Islet of Langerhans (tissue), 1 donor: Measurements from ENCODE around the gene CTNNAL1.
"Not testable (repeated sequence)": the region's sequence is repeated elsewhere in the genome, so short reads cannot be mapped to it uniquely, and the experiment has no call there.

Source experiments
- FAIRE-seq: peaks from one replicate; lab custom pipeline; 2011; peaks lifted over from hg19 to GRCh38; lab: Jason Lieb, UNC

Gene CTNNAL1

DNA sequence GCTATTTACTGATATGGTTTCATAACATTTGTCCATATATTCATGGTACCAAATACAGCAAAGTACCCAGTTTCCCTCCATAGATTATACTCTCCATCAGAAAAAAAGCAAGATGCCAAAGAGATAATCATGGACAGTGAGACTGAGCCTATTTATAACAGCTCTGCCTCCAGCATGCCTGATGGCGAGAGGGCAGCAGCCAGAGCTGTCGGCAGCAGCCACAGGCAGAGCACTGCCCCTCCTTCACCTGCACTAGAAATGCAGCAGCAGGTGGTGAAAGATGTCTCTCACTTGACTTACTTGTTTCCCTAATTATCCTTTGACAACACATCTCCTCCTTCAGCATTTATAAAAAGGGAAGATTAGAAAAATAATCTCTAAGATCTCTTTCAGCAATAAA is 32.4 kb downstream of the CTNNAL1 start:
- no peak for FAIRE-seq

DNA sequence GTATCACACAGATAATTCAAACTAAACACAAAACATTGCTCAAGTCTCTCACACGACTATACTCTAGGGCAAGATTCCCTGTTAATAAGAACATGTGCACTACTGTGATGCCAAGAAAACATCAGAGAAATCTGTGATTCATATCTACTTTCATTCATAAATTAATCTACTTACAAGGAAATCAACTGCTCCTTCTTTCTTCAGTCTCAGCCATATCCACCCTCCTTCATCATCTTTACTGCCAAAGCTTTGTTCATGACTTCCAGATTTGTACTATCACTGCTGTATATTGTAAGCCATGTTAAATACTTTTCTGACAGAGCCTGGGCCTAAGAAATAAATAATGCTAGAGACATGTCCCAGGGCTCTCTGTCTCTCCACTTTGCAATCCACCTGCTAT is 35.1 kb downstream of the CTNNAL1 start:
- FAIRE-seq = no peak

DNA sequence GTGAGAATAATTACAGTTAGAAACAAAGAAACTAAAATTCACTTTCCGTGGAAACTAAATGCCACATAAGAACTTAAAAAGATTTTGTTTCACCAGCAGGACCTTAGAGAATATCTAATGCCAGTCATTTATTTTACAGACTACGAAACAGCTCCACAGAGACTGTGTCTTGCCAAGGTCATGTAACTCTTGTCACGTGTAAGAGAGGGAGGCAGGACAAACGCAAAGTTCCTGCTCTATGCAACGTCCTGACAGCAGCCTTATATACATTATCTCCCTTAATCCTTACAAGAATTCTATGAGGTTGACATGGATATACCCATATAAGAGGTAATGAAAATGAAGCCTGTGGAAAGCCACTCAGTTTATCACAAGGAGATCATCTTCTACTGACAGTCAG is 39.4 kb downstream of the CTNNAL1 start:
- no peak for FAIRE-seq

DNA sequence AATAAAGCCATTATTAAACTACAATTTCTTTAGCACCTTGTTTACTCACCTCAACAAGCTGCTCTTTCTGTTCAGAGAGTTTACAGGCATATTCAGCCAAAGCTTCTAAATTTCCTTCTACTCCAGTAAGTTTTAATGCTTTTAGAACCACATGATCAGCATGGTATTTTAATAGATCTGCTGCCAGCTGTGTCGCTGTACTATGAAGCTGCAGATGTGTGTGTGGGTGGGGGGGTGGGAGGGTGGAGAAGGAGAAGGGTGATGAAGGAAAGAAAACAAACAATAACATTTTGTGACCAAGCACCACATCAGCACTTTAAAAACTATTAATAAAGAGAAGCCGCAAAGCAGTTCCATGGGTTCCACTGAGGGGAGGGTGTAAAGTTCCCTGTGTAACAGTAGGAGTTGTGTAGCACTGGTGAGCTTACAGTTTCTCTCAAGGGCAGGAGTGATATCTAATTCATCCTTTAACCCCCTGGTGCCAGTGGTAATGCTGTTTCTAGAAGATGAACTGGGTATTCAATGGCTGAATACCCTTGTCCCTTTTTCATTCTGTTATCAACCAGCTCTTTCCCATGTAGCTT is 40.6 kb downstream of the CTNNAL1 start:
- FAIRE-seq = no peak

DNA sequence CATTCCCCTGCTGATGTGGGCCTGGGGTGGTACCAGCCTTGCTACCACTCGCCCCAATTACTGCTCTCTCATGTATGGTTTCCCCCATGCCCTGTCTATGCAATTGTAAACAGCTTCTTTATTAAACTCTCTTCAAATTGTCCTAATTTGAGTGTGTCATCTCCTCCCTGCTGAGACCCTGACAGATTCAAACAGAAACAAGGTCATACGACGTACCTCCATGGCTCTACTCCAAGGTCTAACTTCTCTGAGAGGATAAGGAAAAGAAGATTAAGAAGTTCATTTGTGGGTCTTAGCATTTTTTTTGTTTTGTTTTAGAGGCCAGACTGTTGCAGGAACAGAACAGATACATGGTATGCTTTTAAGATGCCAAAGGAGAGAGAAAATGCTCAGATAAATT is 41.1 kb downstream of the CTNNAL1 start:
- no peak for FAIRE-seq

DNA sequence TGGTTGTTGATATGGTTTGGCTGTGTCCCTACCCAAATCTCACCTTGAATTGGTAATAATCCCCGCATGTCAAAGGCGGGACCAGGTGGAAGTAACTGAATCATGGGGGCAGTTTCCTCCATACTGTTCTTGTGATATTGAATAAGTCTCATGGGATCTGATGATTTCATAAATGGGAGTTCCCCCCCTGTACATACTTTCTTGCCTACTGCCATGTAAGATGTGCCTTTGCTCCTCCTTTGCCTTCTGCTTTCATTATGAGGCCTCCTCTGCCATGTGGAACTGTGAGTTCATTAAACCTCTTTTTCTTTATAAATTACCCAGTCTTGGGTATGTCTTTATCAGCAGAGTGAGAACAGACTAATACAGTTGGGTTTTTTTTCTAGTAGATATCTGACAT is 41.9 kb downstream of the CTNNAL1 start:
- FAIRE-seq = not testable (repeated sequence)

DNA sequence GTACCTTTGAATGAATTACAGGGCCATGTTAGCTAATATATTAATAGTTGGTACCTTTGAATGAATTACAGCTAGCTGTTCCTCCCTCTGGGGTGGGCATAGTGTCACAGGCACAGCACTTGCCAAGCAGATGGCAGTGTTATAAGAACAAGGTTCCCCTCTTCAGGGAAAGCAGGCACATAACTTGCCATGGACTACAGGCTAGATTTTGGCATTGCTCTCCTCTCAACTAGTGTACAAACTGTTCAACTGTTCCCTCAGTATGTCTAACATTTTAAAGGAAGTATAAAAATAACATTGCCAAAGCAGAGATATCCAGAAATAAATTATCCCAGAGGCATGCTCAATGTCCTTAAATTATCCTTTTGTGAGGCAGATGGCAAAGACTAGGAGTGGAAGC is 45.4 kb downstream of the CTNNAL1 start:
- FAIRE-seq = no peak

DNA sequence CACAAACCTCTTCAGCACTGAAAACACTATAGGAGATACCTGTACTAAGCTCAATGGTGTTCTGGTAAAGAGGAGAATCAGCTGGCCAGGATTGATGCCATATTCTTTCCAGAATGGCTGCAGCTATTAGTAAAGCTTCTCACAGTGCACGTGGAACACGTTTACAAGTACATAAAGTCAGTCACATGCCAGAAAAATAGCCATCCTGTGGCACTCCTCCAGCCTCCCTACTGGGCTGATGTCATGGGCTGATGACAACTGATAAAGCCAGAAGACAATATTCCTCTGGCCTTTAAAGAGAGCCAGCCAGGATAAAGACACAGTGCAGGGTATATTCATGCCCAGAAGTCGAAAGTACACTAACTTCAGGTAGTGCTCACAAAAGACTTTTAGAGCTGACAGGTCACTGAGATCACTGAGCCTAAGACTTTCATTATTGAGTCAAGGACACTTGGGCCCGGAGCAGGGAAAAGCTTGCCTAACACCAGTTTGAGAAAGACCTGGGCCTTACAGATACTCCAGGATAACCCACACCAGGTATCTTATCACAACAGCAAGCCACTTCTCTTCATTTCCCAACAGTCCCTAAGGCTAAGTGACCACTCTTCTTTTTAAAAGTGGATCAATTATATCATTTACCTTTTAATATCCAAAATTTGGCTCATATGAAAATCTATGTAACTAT is 49.7 kb downstream of the CTNNAL1 start:
- FAIRE-seq = no peak

DNA sequence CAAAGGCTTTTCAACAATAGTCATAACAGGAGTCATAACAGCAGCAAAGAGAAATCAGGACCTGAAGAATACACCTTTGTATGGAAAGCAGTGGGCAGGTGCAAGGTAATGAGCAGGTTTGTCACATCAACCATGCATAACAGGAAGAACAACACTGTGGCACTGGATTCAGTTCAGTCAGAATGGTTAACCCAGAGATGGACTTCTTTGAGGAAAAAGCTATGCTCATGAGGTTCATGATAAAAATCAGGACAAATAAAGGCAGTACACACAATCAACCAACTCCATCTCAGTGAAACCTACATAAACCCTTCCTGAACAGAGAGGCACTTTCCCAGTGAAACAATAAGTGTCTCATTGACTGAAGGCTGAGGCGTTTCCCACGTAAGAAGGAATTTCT is 52.1 kb downstream of the CTNNAL1 start:
- no peak for FAIRE-seq

DNA sequence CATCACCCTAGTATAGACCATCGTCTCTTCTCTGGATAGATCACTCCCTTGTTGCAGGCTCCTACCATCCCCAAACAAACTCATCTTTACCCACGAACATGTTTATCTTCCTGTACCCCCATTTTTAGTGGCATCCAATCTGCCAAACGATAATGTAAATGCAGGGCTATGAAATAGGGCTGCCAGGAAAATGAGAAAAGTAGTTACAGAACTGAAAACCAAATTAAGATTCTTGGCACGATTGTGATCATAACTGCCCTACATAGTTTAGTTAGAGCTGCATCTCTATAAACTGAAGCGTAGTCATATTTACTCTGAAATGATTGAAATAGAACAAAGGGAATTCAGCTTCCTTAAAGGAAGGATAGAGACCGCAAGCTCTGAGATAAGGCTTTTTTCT is 53.0 kb downstream of the CTNNAL1 start:
- no peak for FAIRE-seq

DNA sequence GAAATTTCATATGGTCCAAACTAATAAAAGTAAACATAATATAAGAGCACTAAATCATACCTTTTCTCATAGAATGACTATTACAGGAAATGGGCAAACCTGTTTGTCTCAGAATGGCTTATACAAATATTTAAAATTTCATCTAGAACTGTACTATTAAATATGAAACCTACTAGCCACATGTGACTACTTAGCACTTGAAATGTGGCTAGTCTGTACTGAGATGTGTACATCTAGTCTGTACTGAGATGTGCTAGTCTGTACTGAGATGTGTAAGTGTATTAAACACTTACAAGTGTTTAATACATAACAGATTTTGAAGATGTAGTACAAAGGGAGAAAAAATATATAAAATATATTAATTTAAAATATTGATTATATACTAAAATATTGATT is 56.7 kb downstream of the CTNNAL1 start:
- FAIRE-seq = no peak

DNA sequence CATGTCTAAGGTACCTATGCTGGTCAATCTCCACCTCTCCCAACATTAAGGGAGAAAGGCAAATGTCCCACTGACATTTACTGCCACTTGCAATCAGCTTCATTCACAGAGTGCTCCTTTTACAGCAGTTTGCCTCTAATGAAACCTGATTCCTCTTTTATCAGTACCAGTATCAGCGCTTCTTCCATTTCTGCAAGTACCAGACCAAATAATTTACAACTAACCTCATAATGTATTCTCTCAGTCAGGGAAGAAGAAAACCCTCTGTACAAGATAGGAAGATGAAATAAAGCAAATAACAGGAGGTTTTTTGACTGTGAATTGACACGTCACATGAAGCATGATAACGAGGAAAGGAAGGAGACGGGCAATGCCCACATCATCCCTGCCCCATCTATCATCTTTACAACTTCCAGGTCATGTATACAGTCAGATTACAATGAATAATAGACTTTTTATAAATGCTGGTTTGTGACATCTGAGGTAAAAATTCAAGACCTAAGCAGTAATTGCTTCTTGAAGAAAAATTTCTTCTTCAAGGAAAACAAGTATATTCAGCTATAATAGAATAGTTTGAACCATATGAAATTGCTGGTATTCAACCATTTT is 57.2 kb downstream of the CTNNAL1 start:
- FAIRE-seq = no peak

DNA sequence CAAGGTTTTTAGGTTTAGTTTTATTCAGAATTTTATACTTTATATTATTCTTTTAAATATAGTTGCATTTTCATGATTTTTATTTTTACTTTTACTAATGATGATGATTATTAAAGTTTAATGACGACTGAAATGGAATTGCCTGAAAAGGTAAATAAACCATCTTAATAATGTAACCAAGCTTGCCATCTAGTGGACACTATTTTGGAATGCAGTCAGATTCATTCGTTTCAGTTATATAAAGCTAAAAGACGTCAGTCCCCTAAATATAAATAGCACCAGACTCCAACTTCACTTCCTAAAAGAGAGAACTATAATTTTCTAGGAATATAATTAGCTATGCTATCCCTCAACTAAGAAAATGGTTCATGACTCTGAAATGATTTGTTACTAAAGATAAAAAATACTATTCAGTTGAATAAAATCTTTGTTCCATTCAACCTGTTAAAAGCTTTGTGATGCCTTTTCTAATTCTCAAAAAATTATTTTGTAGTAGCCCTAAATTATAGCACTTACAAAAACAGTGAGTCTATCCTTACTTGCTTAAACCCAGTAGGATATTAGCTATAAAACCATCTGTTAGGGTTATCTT is 59.2 kb downstream of the CTNNAL1 start:
- peak; percentile 98 for FAIRE-seq

DNA sequence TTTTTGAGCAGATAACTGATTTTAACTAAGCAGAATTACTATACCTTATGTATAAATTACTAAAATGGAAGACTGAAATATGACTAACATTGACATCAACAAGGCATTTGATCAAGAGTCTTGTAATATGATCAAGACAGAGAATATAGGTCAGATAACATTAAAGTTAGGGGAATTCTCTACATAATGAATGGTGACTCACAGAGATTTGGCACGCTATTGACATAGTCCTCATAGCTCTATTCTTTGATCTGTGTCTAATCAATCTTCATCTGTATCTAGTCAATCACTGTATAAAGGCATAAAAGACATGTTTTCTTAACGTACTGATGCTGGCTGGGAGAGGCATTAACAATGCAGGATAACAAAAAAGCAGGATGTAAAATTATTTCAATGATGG is 61.7 kb downstream of the CTNNAL1 start:
- no peak for FAIRE-seq

DNA sequence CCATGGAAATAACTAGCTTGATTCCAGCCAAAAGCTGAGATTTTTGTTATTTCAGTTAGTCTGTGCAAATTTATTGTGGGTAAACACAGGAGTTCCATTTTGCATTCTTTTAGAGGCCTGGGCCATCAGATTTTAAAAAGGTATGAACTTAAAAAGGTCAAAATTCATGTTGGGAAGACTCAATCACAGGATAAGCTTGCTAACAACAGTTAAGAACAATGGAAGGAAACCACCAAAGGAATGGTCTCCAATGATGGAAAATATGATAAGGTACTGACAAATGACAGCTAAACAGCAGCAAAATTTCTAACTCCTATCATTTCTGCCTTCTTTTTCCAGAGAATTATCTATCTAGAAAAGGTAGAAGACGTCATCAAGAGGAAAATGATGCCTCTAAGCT is 63.1 kb downstream of the CTNNAL1 start:
- no peak for FAIRE-seq

DNA sequence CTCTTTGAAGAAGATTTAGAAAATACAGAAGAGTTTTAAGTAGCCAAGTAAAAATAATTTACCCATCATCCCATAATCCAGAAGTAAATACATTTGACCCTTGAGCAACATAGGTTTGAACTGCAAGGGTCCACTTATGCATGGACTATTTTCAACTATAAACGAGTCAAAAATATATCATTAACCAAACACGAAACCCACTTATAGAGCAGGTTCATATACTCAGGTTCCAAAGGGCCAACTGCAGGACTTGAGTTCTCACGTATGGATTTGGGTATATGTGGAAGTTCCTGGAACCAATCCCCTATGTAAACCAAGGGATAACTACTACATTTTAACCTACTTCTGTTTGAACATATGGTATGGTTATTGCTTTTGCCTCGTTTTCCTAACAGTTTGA is 73.3 kb downstream of the CTNNAL1 start:
- no peak for FAIRE-seq

DNA sequence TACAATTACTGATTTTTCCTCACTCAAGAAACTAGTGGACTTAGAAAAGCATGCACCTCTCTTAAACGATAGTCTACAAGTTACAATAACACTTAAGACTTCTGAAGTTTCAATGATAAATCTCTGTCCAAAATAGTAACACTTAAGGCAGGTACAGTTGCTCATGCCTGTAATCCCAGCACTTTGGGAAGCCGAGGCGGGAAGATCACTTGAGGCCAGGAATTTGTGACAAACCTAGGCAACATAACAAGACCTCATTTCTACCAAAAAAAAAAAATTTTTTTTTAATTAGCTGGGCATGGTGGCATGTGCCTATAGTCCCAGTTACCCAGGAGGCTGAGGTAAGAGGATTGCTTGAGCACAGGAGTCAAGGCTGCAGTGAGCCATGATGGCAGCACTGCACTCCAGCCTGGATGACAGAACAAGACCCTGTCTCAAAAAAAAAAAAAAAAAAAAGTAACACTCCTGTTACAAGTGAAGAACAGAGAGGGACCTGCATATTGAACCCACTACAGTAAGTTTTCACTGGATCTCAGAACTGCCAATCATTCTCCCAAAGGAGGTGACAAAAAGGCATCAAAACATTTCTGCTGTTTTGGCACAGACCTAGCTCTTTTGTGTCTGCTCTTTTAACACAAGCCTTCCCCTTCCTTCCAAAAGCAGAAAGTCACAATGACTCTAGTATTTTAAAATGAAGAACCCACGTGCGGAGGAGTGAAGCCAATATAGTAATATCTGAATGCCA is 75.6 kb downstream of the CTNNAL1 start:
- no peak for FAIRE-seq

DNA sequence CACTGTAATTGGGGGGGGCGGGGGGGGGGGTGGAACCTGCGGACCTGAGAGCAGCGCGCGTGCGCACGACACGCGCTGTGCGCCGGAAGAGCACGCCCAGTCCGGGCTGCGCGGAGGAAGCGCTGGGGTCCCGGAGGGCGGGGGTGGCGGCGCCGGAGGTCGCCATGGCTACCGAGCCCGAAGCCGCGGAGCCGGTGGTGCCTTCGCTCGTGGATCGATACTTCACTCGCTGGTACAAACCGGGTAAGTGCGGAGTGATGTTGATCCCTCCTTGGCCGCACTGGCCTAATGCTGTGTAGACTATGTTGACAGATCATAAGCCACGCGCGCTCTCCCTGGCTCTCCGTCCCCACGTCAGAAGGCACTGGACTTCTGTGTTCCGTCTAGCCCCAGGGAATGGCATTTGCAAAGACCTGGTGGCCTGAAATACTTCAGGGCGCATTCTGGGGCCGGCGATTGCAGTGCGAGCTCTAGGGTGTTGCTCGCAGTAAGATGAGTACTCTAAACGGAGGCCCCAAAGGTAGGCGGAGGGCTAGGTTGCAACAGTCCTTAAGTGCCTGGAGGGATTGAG is 78.9 kb downstream of the CTNNAL1 start, which contains the start of gene ABITRAM:
Gene ABITRAM (plus strand): TSS at position 78 of the 571 bp plus-strand sequence. CDS start 87 bp downstream, at position 165.
- no peak for FAIRE-seq

DNA sequence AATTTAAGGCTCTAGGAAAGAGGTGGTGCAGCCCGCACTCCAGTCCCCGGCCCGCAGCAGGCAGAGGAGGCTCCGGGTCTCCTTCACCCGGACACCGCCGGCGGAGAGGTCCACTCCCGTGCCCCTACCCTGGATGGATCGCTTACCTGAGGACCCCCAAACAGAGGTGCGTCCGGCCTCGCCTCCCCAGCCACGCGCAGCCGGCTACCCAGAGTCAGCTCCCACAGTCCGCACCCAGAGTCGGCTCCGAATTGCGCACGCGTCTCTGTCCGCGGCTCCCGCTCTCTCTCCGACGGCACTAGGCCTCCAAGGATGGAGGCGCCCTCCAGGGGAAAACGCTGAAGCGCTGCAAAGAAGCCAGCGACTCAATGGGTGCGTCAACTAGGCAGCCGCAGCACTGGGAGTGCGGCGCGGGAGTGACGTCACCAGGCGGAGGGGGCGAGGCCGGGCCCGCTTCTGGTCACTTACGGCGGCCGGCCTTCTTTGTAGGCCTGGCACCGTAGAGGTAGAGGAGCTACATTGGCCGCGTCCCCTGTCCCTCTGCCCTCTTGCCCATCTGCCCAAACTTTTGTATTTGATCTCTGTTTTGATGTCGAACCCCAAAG is 79.5 kb downstream of the CTNNAL1 start, which contains the start of gene ELP1:
Gene ELP1 (minus strand): TSS at position 407 of the 605 bp plus-strand sequence. CDS start 2,978 bp downstream, outside the sequence.
- FAIRE-seq = no peak

DNA sequence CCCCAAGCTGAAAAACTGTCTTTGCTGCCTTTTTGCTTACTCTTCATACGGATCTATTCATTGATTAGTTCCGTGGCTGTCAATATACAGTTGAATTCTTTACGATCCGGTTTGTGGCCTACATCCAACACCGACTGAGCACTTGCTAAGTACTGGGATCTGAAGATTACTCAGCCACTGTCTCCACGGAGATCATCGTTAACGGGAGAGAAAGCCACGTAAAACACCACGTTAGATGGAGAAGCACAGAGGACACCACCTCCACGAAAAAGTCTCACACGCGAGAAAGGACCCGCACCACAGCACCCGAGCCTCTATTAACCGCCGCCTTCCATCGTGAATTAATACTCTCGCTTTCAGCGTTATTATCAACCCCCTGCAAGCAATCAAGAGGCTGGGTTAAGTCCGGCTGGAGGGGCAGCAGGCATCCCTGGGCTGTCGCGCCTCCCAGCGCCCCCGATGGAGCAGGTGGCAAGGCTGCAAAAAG is 80.0 kb downstream of the CTNNAL1 start:
- FAIRE-seq = no peak

DNA sequence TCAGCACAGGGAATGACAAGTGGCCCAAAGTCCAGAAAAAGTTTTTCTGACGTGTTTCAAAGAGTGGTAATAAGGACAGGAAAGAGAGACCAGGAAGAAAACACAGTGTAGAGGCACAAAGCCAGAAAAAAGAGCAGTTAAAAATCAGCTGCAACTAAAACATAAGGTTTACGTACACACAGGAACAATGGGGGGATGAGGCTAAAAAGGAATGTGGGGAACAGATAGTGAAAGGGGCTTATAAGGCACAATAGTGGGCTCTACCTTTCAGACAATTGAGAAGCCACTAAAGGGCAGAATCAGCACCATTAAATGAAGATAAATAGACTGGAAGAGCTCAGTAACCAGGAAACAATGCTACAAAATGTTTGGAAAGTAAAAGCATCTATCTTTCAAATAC is 84.9 kb downstream of the CTNNAL1 start:
- FAIRE-seq = no peak

DNA sequence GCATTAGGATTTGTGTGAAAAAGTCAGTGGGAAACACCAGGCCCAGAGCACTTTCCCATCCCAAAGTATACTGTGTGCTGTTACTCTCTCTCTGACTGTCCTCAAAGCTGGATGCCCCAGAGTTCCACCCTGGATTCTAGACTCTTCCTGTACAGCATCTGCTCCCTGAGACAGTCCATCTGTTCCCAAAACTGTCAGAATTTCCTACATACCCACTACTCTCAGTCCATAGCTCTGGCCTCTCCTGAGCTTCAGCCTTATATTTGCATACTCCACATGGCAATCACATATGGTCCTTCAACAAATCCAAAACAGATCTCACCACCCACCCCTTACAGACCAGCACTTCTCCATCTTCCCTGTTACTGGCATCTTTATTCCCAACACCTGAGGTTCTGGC is 88.8 kb downstream of the CTNNAL1 start:
- no peak for FAIRE-seq
